ENCODE results near the gene GOLGA1.
"Not testable (repeated sequence)": the region's sequence is repeated elsewhere in the genome, so short reads cannot be mapped to it uniquely, and the experiment has no call there.

Gene GOLGA1

GRCh38 chr9:124840300-124840833 is 100.5 kb downstream of the GOLGA1 start:
- no peak for DNase-seq (ENCODE audit: low read depth in 4 of 4, low spot score in 1 of 4)

GRCh38 chr9:124839612-124840299 is 101.1 kb downstream of the GOLGA1 start:
- DNase-seq (ENCODE audit: low read depth in 4 of 4, low spot score in 1 of 4): no peak

GRCh38 chr9:124838567-124839275 is 102.2 kb downstream of the GOLGA1 start:
- DNase-seq (ENCODE audit: low read depth in 4 of 4, low spot score in 1 of 4): not testable (repeated sequence)

GRCh38 chr9:124838132-124838531 is 102.8 kb downstream of the GOLGA1 start:
- DNase-seq (ENCODE audit: low read depth in 4 of 4, low spot score in 1 of 4): not testable (repeated sequence)

GRCh38 chr9:124835026-124835557 is 105.8 kb downstream of the GOLGA1 start:
- DNase-seq (ENCODE audit: low read depth in 4 of 4, low spot score in 1 of 4): no peak

GRCh38 chr9:124834591-124834990 is 106.3 kb downstream of the GOLGA1 start:
- DNase-seq (ENCODE audit: low read depth in 4 of 4, low spot score in 1 of 4): no peak

GRCh38 chr9:124831642-124832364 is 109.1 kb downstream of the GOLGA1 start:
- no peak for DNase-seq (ENCODE audit: low read depth in 4 of 4, low spot score in 1 of 4)

GRCh38 chr9:124830593-124830992 is 110.3 kb downstream of the GOLGA1 start:
- DNase-seq (ENCODE audit: low read depth in 4 of 4, low spot score in 1 of 4): no peak

GRCh38 chr9:124829334-124829669 is 111.6 kb downstream of the GOLGA1 start:
- DNase-seq (ENCODE audit: low read depth in 4 of 4, low spot score in 1 of 4): no peak

GRCh38 chr9:124828489-124829333 is 112.2 kb downstream of the GOLGA1 start:
- no peak for DNase-seq (ENCODE audit: low read depth in 4 of 4, low spot score in 1 of 4)
